NCI-H2171 (cell line): ENCODE measurements around the gene BTBD2.

Experiments used
- DNase-seq: peaks from one replicate; lab custom pipeline; 2025; lab: John Stamatoyannopoulos, UW

BTBD2 gene

GRCh38 chr19:1985588-1986356 lies 29.7 kb downstream of the BTBD2 start:
- DNase-seq: no peak

DNA sequence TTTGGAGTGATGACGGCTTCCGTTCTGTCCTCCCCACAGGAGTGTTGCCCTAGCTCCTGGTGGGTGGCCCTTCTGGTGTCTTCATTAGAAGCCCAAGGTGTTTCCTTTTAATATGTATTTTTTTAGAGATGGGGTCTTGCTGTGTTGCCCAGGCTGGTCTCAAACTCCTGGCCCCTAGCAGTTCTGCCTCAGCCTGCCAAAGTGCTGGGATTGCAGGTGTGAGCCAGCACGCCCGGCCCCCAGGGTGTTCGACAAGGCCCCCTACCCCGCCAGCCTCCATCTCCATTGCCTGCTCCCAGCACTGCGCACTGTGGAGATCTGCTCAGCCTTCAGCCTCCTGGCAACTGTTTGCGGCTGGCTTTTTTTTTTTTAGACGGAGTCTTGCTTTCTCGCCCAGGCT lies 31.2 kb downstream of the BTBD2 start:
- DNase-seq: no peak

DNA sequence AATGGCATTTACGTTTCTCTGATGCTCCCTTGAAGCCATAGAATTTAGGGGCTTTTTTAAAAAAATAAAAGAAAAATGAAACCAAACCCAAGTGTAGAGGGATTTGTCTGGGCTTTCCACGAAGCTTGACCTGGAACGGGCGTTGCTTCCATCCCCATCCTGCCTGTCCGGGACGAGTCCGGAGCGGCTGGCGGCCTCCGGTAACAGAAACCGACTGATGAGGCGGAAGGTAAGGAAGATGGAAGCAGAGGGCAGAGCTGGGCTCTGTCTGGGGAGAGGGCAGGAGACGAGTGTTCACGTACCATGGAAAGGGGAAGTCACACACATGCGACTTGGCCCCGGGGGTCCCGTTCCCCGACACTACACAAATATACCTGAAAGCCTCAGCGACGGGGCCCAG lies 34.3 kb downstream of the BTBD2 start:
- no peak for DNase-seq

- DNase-seq: no peak
These were observed 34.7 kb downstream of the BTBD2 start for GRCh38 chr19:1980809-1981181.

GRCh38 chr19:1980091-1980808 lies 35.3 kb downstream of the BTBD2 start:
- DNase-seq: no peak

DNA sequence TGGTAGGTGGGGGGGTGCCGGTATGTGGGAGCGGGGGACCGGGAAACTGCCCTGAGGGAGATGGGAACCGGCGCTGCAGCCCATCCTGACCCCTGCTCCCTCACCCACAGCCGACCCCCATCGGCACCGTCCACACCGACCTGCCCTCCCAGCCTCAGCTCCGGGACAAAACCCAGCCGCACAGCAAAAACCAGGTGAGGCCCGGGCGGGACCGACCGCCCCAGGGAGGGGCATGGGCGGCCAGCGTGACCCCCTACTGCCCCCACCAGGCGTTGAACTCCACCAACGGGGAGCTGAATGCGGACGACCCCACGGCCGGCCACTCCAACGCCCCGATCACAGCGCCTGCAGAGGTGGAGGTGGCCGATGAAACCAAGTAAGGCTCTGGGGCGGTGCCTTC lies 35.9 kb downstream of the BTBD2 start:
- DNase-seq: no peak

GRCh38 chr19:1979017-1979416 lies 36.5 kb downstream of the BTBD2 start:
- DNase-seq: no peak

DNA sequence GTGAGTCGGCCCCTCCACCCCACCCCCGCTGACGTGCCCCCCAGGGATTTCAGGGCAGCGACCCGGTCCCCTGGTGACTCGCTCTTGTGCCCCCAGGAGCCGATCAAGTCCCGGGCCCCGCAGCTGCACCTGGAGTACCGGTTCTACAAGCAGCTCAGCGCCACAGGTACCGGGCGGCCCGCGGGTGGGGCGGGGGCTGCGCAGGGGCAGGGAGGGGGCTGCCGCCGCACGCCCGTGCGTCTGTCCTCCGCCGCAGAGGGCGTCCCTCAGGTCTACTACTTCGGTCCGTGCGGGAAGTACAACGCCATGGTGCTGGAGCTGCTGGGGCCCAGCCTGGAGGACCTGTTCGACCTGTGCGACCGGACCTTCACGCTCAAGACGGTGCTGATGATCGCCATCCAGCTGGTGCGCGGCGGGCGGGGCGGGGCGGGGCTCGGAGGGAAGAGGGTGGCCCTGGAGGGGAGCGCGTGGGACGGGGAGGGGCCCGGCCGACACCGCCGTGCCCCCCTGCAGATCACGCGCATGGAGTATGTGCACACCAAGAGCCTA lies 37.1 kb downstream of the BTBD2 start:
- no peak for DNase-seq

DNA sequence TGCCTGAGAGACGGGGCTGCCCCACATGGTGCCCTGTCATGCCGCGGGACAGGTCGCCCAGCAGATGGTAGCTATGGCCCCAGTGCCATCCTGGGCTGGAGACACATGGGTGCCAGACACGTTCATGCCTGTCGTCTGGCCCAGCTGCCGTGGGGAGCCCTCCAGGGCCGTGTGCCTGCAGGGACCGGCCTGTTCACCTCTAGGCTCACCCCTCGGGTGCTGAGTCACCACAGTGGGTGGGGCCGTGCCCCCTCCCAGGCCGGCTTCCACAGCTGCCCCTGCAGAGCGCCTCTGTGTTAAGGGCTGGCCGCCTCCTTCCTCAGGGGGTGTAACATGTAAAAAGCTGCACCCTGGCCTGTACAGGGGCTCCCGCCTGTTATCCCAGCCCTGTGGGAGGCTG lies 38.4 kb downstream of the BTBD2 start:
- DNase-seq: no peak

DNA sequence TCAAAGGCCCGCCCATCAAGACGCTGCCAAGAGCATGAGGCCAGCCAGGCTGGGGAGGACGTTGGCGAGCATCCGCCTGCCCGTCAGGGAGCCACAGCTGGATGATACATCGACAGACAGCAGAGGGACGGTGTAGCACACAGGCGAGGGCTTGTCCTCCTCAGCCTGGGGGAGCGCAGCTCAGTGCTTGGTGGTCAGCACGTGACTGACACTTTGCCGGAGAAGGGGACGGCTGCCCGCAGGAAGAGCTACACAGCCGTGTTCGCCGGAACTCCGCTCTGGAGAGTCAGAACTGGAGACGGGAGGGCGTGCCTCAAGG lies 40.4 kb downstream of the BTBD2 start:
- no peak for DNase-seq

GRCh38 chr19:1974381-1975161 lies 40.9 kb downstream of the BTBD2 start:
- no peak for DNase-seq

- no peak for DNase-seq
These were observed 44.6 kb downstream of the BTBD2 start for GRCh38 chr19:1970806-1971502.

GRCh38 chr19:1970003-1970805 lies 45.3 kb downstream of the BTBD2 start:
- no peak for DNase-seq

GRCh38 chr19:1969176-1970002 lies 46.1 kb downstream of the BTBD2 start:
- DNase-seq: no peak

DNA sequence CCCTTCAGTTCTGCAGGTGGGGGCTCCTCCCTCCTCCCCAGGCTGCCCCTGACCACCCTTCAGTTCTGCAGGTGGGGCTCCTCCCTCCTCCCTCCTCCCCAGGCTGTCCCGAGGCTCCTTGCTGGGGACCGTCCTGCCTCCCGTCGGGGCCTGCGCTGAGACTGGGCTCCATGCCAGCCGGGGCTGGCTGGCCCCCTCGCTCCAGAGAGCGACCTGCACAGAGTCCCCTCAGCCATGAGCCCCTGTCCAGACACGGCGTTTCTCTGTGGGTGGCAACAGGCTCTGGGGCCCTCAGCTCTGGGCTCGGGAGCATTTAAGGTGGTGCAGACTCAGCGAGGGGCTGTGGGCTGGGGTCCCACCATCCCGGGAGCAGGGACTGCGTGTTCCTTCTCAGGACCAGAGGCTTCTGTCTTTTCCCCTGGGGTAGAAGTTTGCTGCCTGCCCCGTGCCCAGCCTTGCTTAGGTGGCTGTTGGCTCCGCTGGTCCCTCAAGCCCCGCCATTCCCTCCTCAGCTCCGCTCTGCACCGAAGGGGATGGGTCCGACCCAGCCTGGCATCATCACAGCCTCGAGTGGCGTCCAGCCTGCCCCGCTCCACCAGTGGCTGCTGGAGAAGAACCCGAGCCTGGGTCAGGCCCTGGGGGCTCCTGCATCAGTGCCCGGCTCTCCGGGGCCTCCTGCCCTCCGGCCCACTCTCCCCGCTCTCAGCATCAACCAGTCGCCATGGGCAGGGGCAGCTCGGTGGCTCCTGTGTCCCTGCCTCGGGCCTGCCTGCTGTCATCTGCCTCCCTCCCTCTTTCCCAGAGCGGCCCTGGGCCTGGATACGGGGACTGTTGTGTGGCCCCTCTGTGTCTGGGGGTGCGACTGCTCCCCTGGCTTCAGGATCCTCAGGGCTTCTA lies 47.0 kb downstream of the BTBD2 start:
- DNase-seq: no peak

GRCh38 chr19:1967087-1967608 lies 48.4 kb downstream of the BTBD2 start:
- DNase-seq: no peak

- DNase-seq: no peak
These were observed 52.8 kb downstream of the BTBD2 start for GRCh38 chr19:1962674-1963073.

DNA sequence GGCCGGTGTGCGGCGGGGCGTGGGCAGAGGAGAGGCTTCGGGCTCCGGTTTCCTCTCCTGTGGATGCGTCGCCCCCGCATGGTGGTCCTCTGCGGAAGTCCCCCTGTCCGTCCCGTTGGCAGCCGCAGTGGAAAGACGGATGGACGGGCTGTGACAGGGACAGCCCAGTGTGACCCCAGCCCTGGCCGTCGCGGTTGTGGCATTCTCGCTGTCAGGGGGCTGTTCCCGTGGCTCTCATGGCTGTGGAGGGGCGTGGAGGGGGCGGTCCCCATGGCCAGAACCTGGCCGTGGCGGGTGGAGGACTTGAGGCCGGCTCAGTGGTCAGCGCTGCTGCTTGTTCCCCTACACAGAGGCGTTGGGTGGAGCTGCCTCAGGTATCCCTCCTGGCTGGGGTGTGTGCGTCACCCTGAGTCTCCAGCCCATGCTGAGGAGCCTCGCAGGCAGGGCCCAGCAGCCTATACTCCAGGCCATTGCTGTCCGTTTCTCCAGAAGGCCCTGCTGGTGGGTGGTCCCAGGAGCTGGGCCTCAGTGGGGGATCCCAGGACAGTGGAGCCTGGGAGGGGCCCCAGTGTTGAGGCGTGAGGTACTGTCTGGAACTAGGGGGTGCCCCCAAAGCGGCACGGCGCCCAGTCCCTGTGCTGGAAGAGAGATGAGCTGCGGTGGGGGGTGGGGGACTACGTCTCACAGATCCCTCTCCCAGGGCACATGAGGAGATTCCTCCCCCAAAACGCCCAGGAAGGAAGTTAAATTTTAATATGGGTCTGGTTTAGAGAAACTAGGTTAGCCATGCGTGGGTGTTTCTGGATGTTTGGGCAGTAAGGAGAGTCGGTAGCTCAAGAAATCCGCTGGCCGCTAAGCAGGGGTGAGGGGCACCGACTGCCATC lies 54.3 kb downstream of the BTBD2 start:
- no peak for DNase-seq
